ENCODE data around the gene ARPC1B.

The ARPC1B gene

DNA sequence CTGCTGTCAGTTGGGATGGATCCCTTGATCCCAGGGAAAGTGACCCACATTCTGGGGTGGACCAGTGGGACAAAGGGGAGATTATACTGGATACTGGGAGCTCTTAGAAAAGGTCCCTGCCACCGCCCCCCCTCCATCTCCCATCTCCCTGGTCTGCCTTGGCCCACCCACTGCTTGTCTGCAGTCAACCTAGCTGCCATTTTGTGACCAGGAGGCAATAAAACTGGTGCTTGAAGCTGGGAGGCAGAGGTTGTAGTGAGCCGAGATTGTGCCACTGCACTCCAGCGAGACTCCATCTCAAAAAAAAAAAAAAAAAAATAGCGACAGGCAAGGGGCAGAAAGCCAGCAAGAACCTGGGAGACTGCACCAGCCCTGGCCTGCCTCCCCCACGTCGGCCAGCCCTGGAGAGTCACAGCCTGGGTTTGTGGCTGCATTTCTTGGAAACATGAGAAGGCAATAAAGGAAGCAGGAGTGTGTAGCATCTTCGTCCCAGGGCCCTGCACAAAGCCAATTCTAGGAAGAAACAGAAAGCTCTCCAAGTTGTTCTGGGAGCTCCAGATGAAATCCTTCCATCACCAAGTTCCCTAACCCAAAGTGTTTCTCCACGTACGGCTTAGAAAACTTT is 4.7 kb upstream of the ARPC1B start:
- no peak overlapping the region for H2AFZ ChIP-seq (ENCODE audit: low read length)

GRCh38 chr7:99371376-99371920 is 3.1 kb upstream of the ARPC1B start:
- Histone ChIP-seq H3K9ac (ENCODE audit: low read length) (no peak overlapping the region), H3K27ac (ENCODE audit: low read depth, low read length, poor library complexity, severe bottlenecking) (no peak overlapping the region), H3F3A (ENCODE audit: insufficient read depth, low read length) (no peaks in the 10 kb centered on the region), H3K4me2 (ENCODE audit: low read length) (no peak overlapping the region), H3K4me3 (ENCODE audit: low read depth, low read length, poor library complexity, severe bottlenecking) (no peak overlapping the region), H3K4me1 (ENCODE audit: insufficient read depth, low read length, severe bottlenecking) (peaks cover 15% of the 10 kb centered on the region), H3K27me3 (ENCODE audit: insufficient read depth, low read length) (no peaks in the 10 kb centered on the region), H4K20me1 (ENCODE audit: insufficient read depth, low read length) (no peaks in the 10 kb centered on the region), H2AFZ (ENCODE audit: low read length) (no peak overlapping the region), H3K79me2 (ENCODE audit: insufficient read depth, low read length) (peaks cover 5% of the 10 kb centered on the region; the same call in 1 of the 2 replicates), H3K9me2 (ENCODE audit: low read depth, low read length) (no peaks in the 10 kb centered on the region), H3K9me3 (ENCODE audit: low read length) (no peaks in the 10 kb centered on the region), H3K36me3 (ENCODE audit: insufficient read depth, low read length) (peaks cover 25% of the 10 kb centered on the region)
- TF ChIP-seq CTCF (IDR thresholded peaks at IDR 0.05; ENCODE audit: low read length) (no peak), EZH2 (IDR thresholded peaks at IDR 0.05; ENCODE audit: borderline replicate concordance, low read length) (no peak)

More for the DNA sequence above, 4.7 kb upstream of the ARPC1B start:
- no peaks in the 10 kb centered on the region for H4K20me1 ChIP-seq (ENCODE audit: insufficient read depth, low read length)
- H3K27me3 ChIP-seq (ENCODE audit: insufficient read depth, low read length): no peaks in the 10 kb centered on the region
- no peaks in the 10 kb centered on the region for H3K79me2 ChIP-seq (ENCODE audit: insufficient read depth, low read length)
- H3K9me2 ChIP-seq (ENCODE audit: low read depth, low read length): no peaks in the 10 kb centered on the region
- H3F3A ChIP-seq (ENCODE audit: insufficient read depth, low read length): no peaks in the 10 kb centered on the region
- peaks cover 36% of the 10 kb centered on the region for H3K36me3 ChIP-seq (ENCODE audit: insufficient read depth, low read length)
- no peak overlapping the region for H3K4me3 ChIP-seq (ENCODE audit: low read depth, low read length, poor library complexity, severe bottlenecking)
- H3K9ac ChIP-seq (ENCODE audit: low read length): no peak overlapping the region
- no peaks in the 10 kb centered on the region for H3K9me3 ChIP-seq (ENCODE audit: low read length)
- TF ChIP-seq EZH2 (IDR thresholded peaks at IDR 0.05; ENCODE audit: borderline replicate concordance, low read length) (no peak), CTCF (IDR thresholded peaks at IDR 0.05; ENCODE audit: low read length) (no peak)
- H3K27ac ChIP-seq (ENCODE audit: low read depth, low read length, poor library complexity, severe bottlenecking): no peak overlapping the region
- H3K4me2 ChIP-seq (ENCODE audit: low read length): no peak overlapping the region
- peaks cover 6% of the 10 kb centered on the region for H3K4me1 ChIP-seq (ENCODE audit: insufficient read depth, low read length, severe bottlenecking)

DNA sequence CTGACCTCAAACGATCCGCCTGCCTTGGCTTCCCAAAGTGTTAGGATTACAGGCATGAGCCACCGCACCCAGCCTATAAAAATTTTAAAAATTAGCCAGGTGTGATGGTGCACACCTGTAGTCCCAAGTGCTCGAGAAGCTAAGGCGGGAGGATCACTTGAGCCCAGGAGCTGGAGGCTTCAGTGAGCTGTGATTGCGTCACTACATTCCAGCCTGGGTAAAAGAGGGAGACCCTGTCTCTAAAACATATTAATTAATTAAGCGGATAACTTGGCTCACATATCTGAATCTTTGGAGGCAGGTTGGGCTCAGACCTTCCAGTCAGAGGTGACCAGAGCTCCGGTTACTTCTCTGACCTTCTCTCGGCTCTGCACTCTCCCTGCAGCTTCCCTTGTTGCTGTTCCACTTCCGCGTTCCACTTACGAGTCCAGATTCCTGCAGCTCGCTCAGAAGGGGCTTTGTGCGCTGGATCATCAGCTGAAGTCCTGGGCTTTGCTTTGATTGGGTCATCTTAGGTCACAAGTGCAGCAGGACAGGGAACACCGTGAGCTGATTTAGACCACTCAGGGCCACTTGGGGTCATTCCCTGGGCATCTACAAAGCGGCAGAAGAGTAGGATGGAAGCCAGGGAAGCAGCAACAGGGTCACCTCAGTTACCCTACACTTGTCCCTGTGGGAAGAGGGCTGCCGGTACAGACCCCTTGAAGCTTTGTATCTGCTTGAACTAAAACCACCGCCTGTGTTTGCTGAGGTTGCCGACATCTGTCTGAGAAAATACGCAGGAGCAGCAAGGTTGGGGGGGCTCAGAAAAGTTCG is 2.0 kb upstream of the ARPC1B start:
- Histone ChIP-seq H3K79me2 (ENCODE audit: insufficient read depth, low read length) (peaks cover 5% of the 10 kb centered on the region; the same call in 1 of the 2 replicates), H3K9ac (ENCODE audit: low read length) (no peak overlapping the region), H3K36me3 (ENCODE audit: insufficient read depth, low read length) (peaks cover 26% of the 10 kb centered on the region), H3K4me2 (ENCODE audit: low read length) (no peak overlapping the region), H3K27me3 (ENCODE audit: insufficient read depth, low read length) (no peaks in the 10 kb centered on the region), H3K4me1 (ENCODE audit: insufficient read depth, low read length, severe bottlenecking) (peaks cover 15% of the 10 kb centered on the region), H3K9me3 (ENCODE audit: low read length) (no peaks in the 10 kb centered on the region), H3K4me3 (ENCODE audit: low read depth, low read length, poor library complexity, severe bottlenecking) (no peak overlapping the region), H3K9me2 (ENCODE audit: low read depth, low read length) (no peaks in the 10 kb centered on the region), H2AFZ (ENCODE audit: low read length) (no peak overlapping the region), H3F3A (ENCODE audit: insufficient read depth, low read length) (no peaks in the 10 kb centered on the region), H3K27ac (ENCODE audit: low read depth, low read length, poor library complexity, severe bottlenecking) (no peak overlapping the region), H4K20me1 (ENCODE audit: insufficient read depth, low read length) (no peaks in the 10 kb centered on the region)
- TF ChIP-seq CTCF (IDR thresholded peaks at IDR 0.05; ENCODE audit: low read length) (no peak), EZH2 (IDR thresholded peaks at IDR 0.05; ENCODE audit: borderline replicate concordance, low read length) (no peak)

Measured in OCI-LY1 (cell line).